Stimulated activated CD4-positive, alpha-beta T cell treated with anti-CD3 and anti-CD28 coated beads, TNF-alpha, amount 100 ng/mL, for 24 hours (primary cell): Measurements from ENCODE around the gene CA7.
"Not testable (repeated sequence)": the region's sequence is repeated elsewhere in the genome, so short reads cannot be mapped to it uniquely, and the experiment has no call there.

Source experiments
- DNase-seq, 3 experiments: peaks; one replicate each; pipeline ENCODE4 v3.0.0-alpha.2; 2020; ENCODE audit warnings: low read depth in 3 of 3

Gene CA7

GRCh38 chr16:66896682-66897081 lies 52.5 kb downstream of the CA7 start:
- not testable (repeated sequence) for DNase-seq

- no peak for DNase-seq
These were observed 54.0 kb downstream of the CA7 start for GRCh38 chr16:66898207-66898606.

- no peak for DNase-seq
These were observed 54.7 kb downstream of the CA7 start for GRCh38 chr16:66898933-66899309.

DNA sequence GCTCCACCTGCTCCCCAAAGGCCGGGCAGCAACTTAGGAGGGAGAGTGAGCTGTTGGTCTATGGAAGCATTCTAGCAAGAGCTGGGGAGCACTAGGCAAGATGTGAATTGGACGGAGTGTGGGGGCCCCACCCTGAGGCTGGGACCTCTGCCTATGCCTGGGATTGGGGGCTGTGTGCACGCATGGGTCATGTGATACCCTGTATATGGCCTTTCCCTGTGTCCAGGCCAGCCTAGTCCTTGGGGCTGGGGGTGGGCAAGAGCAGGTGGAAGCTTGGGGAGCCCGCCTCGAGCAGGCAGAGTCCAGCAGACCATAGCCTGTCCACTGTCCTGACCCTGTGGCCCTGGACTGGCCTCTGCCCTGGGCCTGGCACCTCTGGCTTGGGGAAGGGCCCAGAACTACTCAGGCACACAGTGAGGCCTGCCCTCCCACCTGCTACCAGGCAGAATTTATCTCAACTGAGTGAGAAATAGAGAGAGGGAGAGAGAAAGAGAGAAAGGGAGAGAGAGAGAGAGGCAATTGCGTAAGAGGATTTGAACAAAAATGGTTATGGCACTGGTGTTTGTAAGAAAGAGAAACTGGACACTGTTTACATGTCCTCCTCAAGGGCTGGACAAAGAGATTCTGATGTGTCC lies 55.2 kb downstream of the CA7 start:
- DNase-seq, result no peak

GRCh38 chr16:66899945-66900710 lies 55.9 kb downstream of the CA7 start:
- no peak for DNase-seq

DNA sequence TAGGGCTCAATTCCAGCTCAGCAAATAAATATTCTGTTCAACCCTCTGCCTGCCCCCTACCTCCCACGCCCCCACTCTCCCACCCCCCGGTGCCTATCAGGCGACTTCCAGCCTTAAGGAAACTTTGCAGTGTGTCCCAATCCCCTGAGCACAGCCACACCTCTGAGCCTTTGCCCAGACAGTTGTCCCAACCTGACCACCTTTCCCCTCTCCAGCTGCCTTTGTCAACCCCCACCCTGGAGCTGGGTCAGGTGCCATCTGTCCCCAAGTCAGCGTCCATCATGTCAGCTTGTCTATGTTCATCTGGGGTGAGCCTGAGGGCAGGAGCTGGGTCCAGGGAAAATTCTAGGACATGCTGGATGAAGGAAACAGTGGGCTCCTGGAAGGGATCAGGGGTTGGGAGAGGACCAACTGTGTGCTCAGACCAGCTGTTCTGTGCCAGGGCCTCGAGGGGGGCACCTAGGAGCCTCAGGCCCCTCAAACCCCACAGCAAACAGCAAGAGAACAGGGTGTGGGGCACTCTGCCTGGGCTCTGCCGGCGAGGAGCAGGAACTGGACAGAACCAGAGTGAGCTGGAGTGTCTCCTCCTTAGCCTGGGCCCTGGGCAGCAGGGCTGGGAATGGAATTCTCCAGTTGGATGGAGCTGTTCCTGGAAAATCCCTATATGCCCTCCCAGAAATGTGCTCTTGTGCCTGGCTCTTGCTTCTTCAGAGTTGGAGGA lies 56.7 kb downstream of the CA7 start:
- DNase-seq, result no peak

DNA sequence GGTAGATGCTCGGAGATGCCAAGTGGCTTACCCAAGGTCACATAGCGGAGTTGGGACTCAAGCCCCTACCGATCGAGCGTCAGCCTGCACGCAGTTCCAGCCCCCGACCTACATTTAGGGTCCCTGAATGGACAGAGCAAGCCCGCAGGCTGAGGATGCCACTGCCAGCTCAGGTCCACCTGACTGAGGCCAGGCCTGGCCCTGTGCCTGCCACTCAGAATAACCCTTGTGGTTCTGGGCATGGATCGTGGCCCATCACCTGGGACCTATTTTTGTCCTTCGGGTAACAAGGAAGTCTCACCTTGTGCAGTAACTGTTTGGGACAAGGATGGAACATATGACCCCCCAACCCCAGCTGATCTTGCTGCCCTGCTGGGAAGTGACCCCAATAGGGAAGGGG lies 57.4 kb downstream of the CA7 start:
- DNase-seq, result no peak

DNA sequence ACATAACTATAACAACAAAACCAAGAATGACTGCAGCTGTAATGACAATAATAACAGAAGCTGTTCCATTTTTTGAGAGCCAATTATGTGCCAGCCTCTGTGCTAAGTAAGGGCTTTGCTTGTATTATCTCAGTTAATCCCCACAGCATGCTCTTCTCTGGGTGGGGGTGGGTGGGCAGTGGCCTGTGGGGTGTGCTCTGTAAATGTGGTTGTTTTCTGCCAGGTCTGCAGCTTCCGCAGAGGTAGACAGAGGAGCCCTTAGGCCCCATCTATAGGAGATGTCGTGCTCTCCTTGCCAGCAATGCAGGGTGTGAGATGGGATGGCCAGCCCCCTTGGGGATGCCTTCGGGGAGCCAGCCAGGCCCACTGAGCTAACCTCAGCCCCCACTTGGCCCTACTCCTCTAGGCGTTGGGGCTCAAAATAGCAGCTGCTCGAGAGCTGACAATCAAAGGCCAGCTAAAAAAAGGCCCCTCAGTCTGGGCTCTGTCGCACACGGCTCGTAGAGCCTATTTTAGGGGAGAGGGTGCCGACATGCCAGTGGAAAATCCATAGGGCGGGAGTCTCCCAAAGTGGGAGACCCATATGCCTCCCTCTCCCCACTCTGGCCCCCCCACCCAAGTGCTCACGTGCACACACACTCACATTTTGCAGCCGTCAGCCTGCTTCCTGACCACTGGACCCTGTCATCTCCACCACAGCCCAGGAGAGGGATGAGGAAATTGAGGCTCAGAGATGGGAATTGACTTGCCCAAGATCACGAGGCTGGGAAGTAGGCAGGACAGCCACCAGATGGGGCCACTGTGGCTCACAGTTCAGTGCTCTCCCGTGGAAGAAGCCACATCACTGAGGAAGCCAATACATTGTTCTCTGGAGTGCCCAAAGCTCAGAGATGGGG lies 58.7 kb downstream of the CA7 start:
- no peak for DNase-seq
